ENCODE data around the gene MUS81. TPM values are rescaled to one million over a fixed set of nuclear protein-coding genes. Genes with fewer than 3 reads are reported as not detected.

Gene MUS81
- total RNA-seq, 4 donors from 2014 or later: 54.0 to 83.1 (median 68.3) TPM

DNA sequence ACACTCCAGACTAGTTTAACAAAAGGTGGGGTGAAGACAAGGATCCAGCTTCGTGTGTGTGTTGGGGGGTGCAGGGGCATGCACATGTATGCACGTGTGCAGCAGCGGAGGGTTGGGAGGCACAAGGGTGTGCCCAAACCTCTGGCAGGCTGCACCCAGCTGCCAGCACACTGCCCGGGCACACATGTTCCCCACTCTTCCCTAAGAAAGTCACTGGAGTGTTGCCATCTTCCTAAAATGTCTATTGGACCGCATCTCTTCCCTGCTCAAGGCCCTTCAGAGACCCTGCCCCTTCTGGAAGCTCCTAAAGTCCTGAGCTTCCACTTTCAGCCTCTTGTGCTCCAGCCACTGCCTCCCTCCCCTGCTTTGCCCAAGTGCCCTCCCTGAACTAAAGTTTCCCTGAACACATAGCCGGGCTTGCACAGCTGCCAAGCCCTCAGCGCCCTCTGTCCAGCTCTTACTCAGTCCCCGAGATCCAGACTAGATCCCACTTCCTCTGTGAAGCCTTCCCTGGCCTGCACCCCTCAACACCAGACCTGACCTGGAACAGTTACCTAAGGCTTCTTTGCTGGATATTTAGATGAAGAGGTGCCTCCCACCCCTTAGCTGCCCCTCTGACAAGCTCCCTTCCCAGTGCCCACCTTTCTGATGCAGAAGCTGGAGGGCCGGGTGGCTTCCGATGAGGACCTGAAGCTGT, 8.3 kb upstream of the MUS81 start:
- Histone ChIP-seq H3K27me3 (no peaks in the 10 kb centered on the region), H3K9me3 (peaks cover 0 to 9% (median 0%) of the 10 kb centered on the region in 4 donors), H3K4me3 (no peak overlapping the region), H3K4me1 (peaks cover 0 to 31% (median 11%) of the 10 kb centered on the region in 4 donors), H3K36me3 (peaks cover 2 to 64% (median 28%) of the 10 kb centered on the region in 3 donors), H3K27ac (no peak overlapping the region)
- TF ChIP-seq POLR2A (IDR thresholded peaks at IDR 0.05) (no peak), CTCF (IDR thresholded peaks at IDR 0.05) (no peak), EP300 (IDR thresholded peaks at IDR 0.05) (no peak)
- no peak for DNase-seq (ENCODE audit: low spot score in 2 of 2)
- WGBS, 2 donors: 87 to 89% methylated on average over 10 of the region's 10 CpGs

GRCh38 chr11:65852508-65853245, 7.6 kb upstream of the MUS81 start:
- H3K27ac ChIP-seq: no peak overlapping the region
- peaks cover 0 to 9% (median 0%) of the 10 kb centered on the region in 4 donors for H3K9me3 ChIP-seq
- peaks cover 0 to 31% (median 11%) of the 10 kb centered on the region in 4 donors for H3K4me1 ChIP-seq
- H3K36me3 ChIP-seq: peaks cover 2 to 64% (median 28%) of the 10 kb centered on the region in 3 donors
- TF ChIP-seq EP300 (IDR thresholded peaks at IDR 0.05): no peak
- no peak for TF ChIP-seq POLR2A (IDR thresholded peaks at IDR 0.05)
- TF ChIP-seq CTCF (IDR thresholded peaks at IDR 0.05): no peak
- no peak overlapping the region for H3K4me3 ChIP-seq
- WGBS, 2 donors: 92% methylated on average over 31 to 33 of the region's 33 CpGs
- DNase-seq (ENCODE audit: low spot score in 2 of 2): no peak
- no peaks in the 10 kb centered on the region for H3K27me3 ChIP-seq

GRCh38 chr11:65853246-65853979, 6.8 kb upstream of the MUS81 start:
- 77 to 94% methylated on average over 6 of the region's 6 CpGs for WGBS, 2 donors
- peak overlapping the region in 1 of 4 donors; percentile 46 for H3K27ac ChIP-seq
- TF ChIP-seq POLR2A (IDR thresholded peaks at IDR 0.05) (no peak), EP300 (IDR thresholded peaks at IDR 0.05) (no peak), CTCF (IDR thresholded peaks at IDR 0.05) (no peak)
- H3K4me3 ChIP-seq: no peak overlapping the region
- H3K27me3 ChIP-seq: no peaks in the 10 kb centered on the region
- H3K36me3 ChIP-seq: peaks cover 2 to 64% (median 28%) of the 10 kb centered on the region in 3 donors
- no peak for DNase-seq (ENCODE audit: low spot score in 2 of 2)
- peaks cover 0 to 9% (median 0%) of the 10 kb centered on the region in 4 donors for H3K9me3 ChIP-seq
- H3K4me1 ChIP-seq: peaks cover 0 to 31% (median 11%) of the 10 kb centered on the region in 4 donors

DNA sequence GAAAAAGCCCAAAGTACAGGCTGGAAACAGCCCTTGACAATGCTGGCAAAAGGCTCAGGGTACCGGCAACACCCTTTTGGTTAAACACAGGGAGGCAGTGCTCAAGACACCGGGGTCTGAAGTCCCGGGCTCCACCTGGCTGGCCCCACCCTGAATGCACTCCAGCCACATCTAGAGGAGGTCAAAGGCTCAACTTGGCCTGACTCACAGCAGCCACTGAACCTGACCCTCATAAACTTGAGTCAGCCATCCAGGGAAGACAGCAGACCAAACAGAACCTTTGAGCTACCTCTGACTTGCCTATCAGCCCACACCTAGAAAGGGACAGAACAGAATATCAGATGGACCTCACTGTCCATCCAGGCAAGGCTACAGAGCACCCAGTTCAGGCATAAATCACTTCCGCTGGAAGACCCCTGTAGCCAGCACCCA, 6.1 kb upstream of the MUS81 start:
- DNase-seq (ENCODE audit: low spot score in 2 of 2): no peak
- peaks cover 2 to 64% (median 28%) of the 10 kb centered on the region in 3 donors for H3K36me3 ChIP-seq

More for the DNA sequence above, 6.1 kb upstream of the MUS81 start:
- Histone ChIP-seq H3K9me3 (peaks cover 0 to 9% (median 0%) of the 10 kb centered on the region in 4 donors), H3K4me3 (no peak overlapping the region), H3K27ac (no peak overlapping the region), H3K27me3 (no peaks in the 10 kb centered on the region), H3K4me1 (peaks cover 0 to 38% (median 11%) of the 10 kb centered on the region in 4 donors)
- TF ChIP-seq CTCF (IDR thresholded peaks at IDR 0.05) (no peak), EP300 (IDR thresholded peaks at IDR 0.05) (no peak), POLR2A (IDR thresholded peaks at IDR 0.05) (no peak)
- 87 to 98% methylated on average over 4 of the region's 4 CpGs for WGBS, 2 donors

All from tibial nerve (tissue), 4 donors.